Neural cell (in vitro differentiated cells): ENCODE data around the gene ELMO1. TPM values are rescaled to one million over a fixed set of nuclear protein-coding genes. Genes with fewer than 3 reads are reported as not detected.

ENCODE experiments used
- H2AFZ ChIP-seq: fragments of 200-600, 300-800 bp; sonication (generic), shearing (Covaris generic); 2 replicates; pipeline ENCODE4 v1.6.0; 2014; ENCODE audit warnings: low read depth, mild to moderate bottlenecking, antibody characterized with exemption, low read length, moderate library complexity
- H3F3A ChIP-seq: fragments of 200-600 bp; shearing (Covaris generic); 2 replicates; pipeline ENCODE4 v1.6.1; 2016; ENCODE audit warnings: mild to moderate bottlenecking, moderate library complexity, mixed read lengths, antibody characterized with exemption, low read length; ENCODE audit not compliant: insufficient read depth, poor library complexity, severe bottlenecking
- H3K27ac ChIP-seq: fragments of 200-600, 300-800 bp; sonication (generic), shearing (Covaris generic); 2 replicates; pipeline ENCODE4 v1.5.1; 2014; ENCODE audit warnings: mild to moderate bottlenecking, low read length, moderate library complexity
- H3K27me3 ChIP-seq: fragments of 300-800, 200-600 bp; sonication (generic), shearing (Covaris generic); 2 replicates; pipeline ENCODE4 v1.6.0; 2014; ENCODE audit warnings: mild to moderate bottlenecking, low read depth, low read length, moderate library complexity; ENCODE audit not compliant: insufficient read depth
- H3K36me3 ChIP-seq: fragments of 300-800, 200-600 bp; sonication (generic), shearing (Covaris generic); 2 replicates; pipeline ENCODE4 v1.5.1; 2014; ENCODE audit warnings: mild to moderate bottlenecking, antibody characterized with exemption, low read length, moderate library complexity; ENCODE audit not compliant: insufficient read depth
- H3K4me2 ChIP-seq: fragments of 300-800, 200-600 bp; sonication (generic), shearing (Covaris generic); 2 replicates; pipeline ENCODE4 v1.6.0; 2014; ENCODE audit warnings: mild to moderate bottlenecking, low read length
- H3K4me3 ChIP-seq: fragments of 300-800, 200-600 bp; sonication (generic), shearing (Covaris generic); 2 replicates; pipeline ENCODE4 v1.5.1; 2014; ENCODE audit warnings: mild to moderate bottlenecking, low read length, moderate library complexity
- H3K79me2 ChIP-seq: fragments of 200-600 bp; shearing (Covaris generic); replicated peaks from 2 replicates; pipeline ENCODE4 v1.6.0; 2014; ENCODE audit warnings: mild to moderate bottlenecking, low read length, moderate library complexity; ENCODE audit not compliant: insufficient read depth
- H3K9ac ChIP-seq: fragments of 300-800, 200-600 bp; sonication (generic), shearing (Covaris generic); 2 replicates; pipeline ENCODE4 v1.6.1; 2016; ENCODE audit warnings: mild to moderate bottlenecking, low read length, mixed read lengths
- H3K9me2 ChIP-seq: fragments of 200-600 bp; shearing (Covaris generic); 2 replicates; pipeline ENCODE4 v1.6.1; 2016; ENCODE audit warnings: mild to moderate bottlenecking, low read length, mixed read lengths; ENCODE audit not compliant: insufficient read depth
- H3K9me3 ChIP-seq: fragments of 200-600, 300-800 bp; sonication (generic), shearing (Covaris generic); 2 replicates; pipeline ENCODE4 v1.6.1; 2016; ENCODE audit warnings: mild to moderate bottlenecking, mixed run types, low read length, moderate library complexity, mixed read lengths
- H4K20me1 ChIP-seq: fragments of 200-600 bp; shearing (Covaris generic); 2 replicates; pipeline ENCODE4 v1.6.1; 2016; ENCODE audit warnings: mild to moderate bottlenecking, mixed run types; ENCODE audit not compliant: insufficient read depth
- CTCF ChIP-seq: fragments of 450-650 bp; IDR thresholded peaks from 2 replicates; pipeline ENCODE4 v1.5.1; 2014; ENCODE audit warnings: antibody characterized with exemption, mild to moderate bottlenecking, moderate library complexity; ENCODE audit not compliant: poor library complexity, severe bottlenecking
- EP300 ChIP-seq: fragments of 450-650 bp; conservative IDR thresholded peaks from 2 replicates; pipeline ENCODE4 v1.6.1; 2014; ENCODE audit warnings: antibody characterized with exemption, mild to moderate bottlenecking, moderate library complexity; ENCODE audit not compliant: poor library complexity, severe bottlenecking
- EZH2 ChIP-seq: fragments of 200-600, 300-800 bp; shearing (Covaris generic), sonication (generic); IDR thresholded peaks from 2 replicates; pipeline ENCODE4 v1.6.1; 2014; ENCODE audit warnings: antibody characterized with exemption, low read length, borderline replicate concordance, mild to moderate bottlenecking; ENCODE audit not compliant: insufficient read depth, poor library complexity, severe bottlenecking
- MXI1 ChIP-seq: fragments of 450-650 bp; conservative IDR thresholded peaks from 2 replicates; pipeline ENCODE4 v1.6.1; 2014; ENCODE audit warnings: antibody characterized with exemption, mild to moderate bottlenecking; ENCODE audit not compliant: poor library complexity, severe bottlenecking
- POLR2AphosphoS5 ChIP-seq: IDR thresholded peaks from 2 replicates; pipeline ENCODE4 v1.6.1; 2012
- RAD21 ChIP-seq: fragments of 450-650 bp; conservative IDR thresholded peaks from 2 replicates; pipeline ENCODE4 v1.6.1; 2014; ENCODE audit warnings: antibody characterized with exemption, mild to moderate bottlenecking, moderate library complexity
- REST ChIP-seq: IDR thresholded peaks from 2 replicates; pipeline ENCODE4 v1.6.1; 2012; ENCODE audit warnings: borderline replicate concordance
- SMC3 ChIP-seq: fragments of 450-650 bp; conservative IDR thresholded peaks from 2 replicates; pipeline ENCODE4 v1.6.1; 2014; ENCODE audit warnings: antibody characterized with exemption, mild to moderate bottlenecking, moderate library complexity; ENCODE audit not compliant: poor library complexity
- TAF1 ChIP-seq: IDR thresholded peaks from 2 replicates; pipeline ENCODE4 v1.6.1; 2012; ENCODE audit warnings: low read depth
- polyA plus RNA-seq: library from polyadenylated mRNA; depleted of rRNA; stranded (reverse); fragments of >200 nt; gene quantifications from 2 replicates; pipeline ENCODE4 v1.2.3, GENCODE V29; 2014

ELMO1 gene
- polyA plus RNA-seq, 1 donor from 2014 or later, result 12.2 TPM

GRCh38 chr7:37434529-37434928 is 14.1 kb downstream of the ELMO1 start:
- H2AFZ ChIP-seq, result no peak overlapping the region
- no peak overlapping the region for H3K4me3 ChIP-seq
- no peaks in the 10 kb centered on the region for H4K20me1 ChIP-seq
- no peaks in the 10 kb centered on the region for H3K27me3 ChIP-seq
- no peak overlapping the region for H3K27ac ChIP-seq
- H3K4me2 ChIP-seq, result no peak overlapping the region
- no peaks in the 10 kb centered on the region for H3K9me3 ChIP-seq
- H3F3A ChIP-seq, result no peaks in the 10 kb centered on the region
- no peaks in the 10 kb centered on the region for H3K9me2 ChIP-seq
- peaks cover 3% of the 10 kb centered on the region for H3K79me2 ChIP-seq
- H3K36me3 ChIP-seq, result no peaks in the 10 kb centered on the region
- TF ChIP-seq SMC3, result no peak
- TF ChIP-seq EP300, result no peak
- no peak for TF ChIP-seq POLR2AphosphoS5
- TF ChIP-seq TAF1, result no peak
- TF ChIP-seq REST, result no peak
- TF ChIP-seq MXI1, result no peak
- no peak for TF ChIP-seq CTCF
- no peak for TF ChIP-seq RAD21
- TF ChIP-seq EZH2, result no peak
- H3K9ac ChIP-seq, result no peak overlapping the region

GRCh38 chr7:37433166-37433565 is 15.5 kb downstream of the ELMO1 start:
- Histone ChIP-seq H3F3A (peaks cover 6% of the 10 kb centered on the region), H3K9me2 (no peaks in the 10 kb centered on the region), H3K36me3 (no peaks in the 10 kb centered on the region), H3K27me3 (no peaks in the 10 kb centered on the region), H3K9me3 (no peaks in the 10 kb centered on the region), H3K79me2 (peaks cover 3% of the 10 kb centered on the region), H2AFZ (no peak overlapping the region), H3K9ac (no peak overlapping the region), H4K20me1 (no peaks in the 10 kb centered on the region), H3K4me2 (no peak overlapping the region), H3K27ac (no peak overlapping the region), H3K4me3 (no peak overlapping the region)
- no peak for TF ChIP-seq TAF1
- TF ChIP-seq MXI1, result no peak
- TF ChIP-seq RAD21, result no peak
- TF ChIP-seq EP300, result no peak
- no peak for TF ChIP-seq REST
- no peak for TF ChIP-seq POLR2AphosphoS5
- no peak for TF ChIP-seq EZH2
- TF ChIP-seq SMC3, result no peak
- no peak for TF ChIP-seq CTCF
